Heart left ventricle (tissue), 13 donors: ENCODE measurements around the gene SFT2D2.

Experiments used
- POLR2A ChIP-seq, 2 donors: fragments of 450-650 bp; IDR thresholded peaks; one replicate each; pipeline ENCODE4 v1.6.1; 2017; ENCODE audit warnings: antibody characterized with exemption in 2 of 2, mild to moderate bottlenecking in 2 of 2, moderate library complexity in 2 of 2
- TF ChIP-seq, protein P1 (sequence below), 12 donors: fragments of 200-600 bp; sonication (generic) in 4 of 12; IDR thresholded peaks; one replicate each; pipeline versions ENCODE4 v1.5.0 to v1.8.0; 2018 to 2022; ENCODE audit warnings: antibody characterized with exemption in 12 of 12, mild to moderate bottlenecking in 5 of 12
- donor health status: ischemic (EF 13 %, LVEDD 7.1; RV severe dilation, severe dysfunction).
- donor health status: DM: no; HTN: yes; CAD: no.
- donor health status: DM: no; HTN: no; CAD: no.
- donor health status: ischemic (EF 25% LVEDD 6.9; RV normal size, moderate dysfunction).
- donor health status: ischemic (EF 25% LVEDD 5.7; RV mildly dilated, moderate dysfunction).
- donor health status: ischemic (EF 35%, LVEDD 5.7; RV mildly dilated, moderate dysfunction).
- donor health status: nonischemic (EF 11% LVEDD 7.7; RV severe dilation, severe dysfunction).
- donor health status: DM: yes; HTN: yes; CAD: no.
- donor health status: PGD.
- donor health status: ischemic (EF 29% LVEDD 5.4; RV normal size, mild dysfunction).
- donor health status: nonischemic (EF 23%, LVEDD 6.1; RV moderate dilation, normal function).

DNA sequence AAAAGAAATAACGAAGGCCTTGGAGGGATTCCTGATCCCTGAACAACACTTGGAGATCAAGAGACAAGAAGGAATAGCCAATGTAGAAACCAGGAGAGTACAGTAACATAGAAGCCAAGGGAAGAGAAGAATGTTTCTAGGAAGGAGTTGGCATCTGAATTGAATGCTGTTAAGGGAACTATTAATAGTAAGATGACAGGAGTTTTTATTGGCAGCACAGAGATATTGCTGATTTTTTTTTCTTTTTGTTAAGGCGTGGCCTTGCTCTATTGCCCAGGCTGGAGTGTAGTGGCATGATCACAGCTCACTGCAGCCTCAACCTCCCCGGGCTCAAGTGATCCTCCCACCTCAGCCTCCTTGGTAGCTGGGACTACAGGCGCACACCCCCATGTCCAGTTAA is 9.6 kb upstream of the SFT2D2 start:
- TF ChIP-seq, protein P1, sequence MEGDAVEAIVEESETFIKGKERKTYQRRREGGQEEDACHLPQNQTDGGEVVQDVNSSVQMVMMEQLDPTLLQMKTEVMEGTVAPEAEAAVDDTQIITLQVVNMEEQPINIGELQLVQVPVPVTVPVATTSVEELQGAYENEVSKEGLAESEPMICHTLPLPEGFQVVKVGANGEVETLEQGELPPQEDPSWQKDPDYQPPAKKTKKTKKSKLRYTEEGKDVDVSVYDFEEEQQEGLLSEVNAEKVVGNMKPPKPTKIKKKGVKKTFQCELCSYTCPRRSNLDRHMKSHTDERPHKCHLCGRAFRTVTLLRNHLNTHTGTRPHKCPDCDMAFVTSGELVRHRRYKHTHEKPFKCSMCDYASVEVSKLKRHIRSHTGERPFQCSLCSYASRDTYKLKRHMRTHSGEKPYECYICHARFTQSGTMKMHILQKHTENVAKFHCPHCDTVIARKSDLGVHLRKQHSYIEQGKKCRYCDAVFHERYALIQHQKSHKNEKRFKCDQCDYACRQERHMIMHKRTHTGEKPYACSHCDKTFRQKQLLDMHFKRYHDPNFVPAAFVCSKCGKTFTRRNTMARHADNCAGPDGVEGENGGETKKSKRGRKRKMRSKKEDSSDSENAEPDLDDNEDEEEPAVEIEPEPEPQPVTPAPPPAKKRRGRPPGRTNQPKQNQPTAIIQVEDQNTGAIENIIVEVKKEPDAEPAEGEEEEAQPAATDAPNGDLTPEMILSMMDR (IDR thresholded peaks at IDR 0.05) = no peak
- TF ChIP-seq POLR2A (IDR thresholded peaks at IDR 0.05) = no peak
